ENCODE data around the gene SLC35F1.

Gene SLC35F1

DNA sequence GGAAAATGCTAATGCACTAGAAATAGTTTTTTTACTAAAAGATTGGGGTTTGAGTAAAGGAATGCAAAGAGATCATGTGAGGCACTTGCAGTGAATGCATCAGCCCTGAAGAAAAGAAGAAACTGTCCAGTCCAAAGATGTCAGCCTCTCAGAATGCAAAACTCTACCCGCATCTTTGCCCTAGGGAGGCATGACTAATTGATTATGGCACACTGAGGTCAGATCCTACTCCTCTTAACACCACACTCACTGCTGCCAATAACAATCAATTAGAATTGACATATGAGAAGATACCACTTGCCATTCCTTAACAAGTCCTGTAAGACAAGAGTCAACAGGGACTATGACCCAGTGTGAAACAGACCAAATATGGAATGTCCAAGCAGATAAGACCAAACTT, 378.7 kb downstream of the SLC35F1 start:
- DNase-seq: no peak

DNA sequence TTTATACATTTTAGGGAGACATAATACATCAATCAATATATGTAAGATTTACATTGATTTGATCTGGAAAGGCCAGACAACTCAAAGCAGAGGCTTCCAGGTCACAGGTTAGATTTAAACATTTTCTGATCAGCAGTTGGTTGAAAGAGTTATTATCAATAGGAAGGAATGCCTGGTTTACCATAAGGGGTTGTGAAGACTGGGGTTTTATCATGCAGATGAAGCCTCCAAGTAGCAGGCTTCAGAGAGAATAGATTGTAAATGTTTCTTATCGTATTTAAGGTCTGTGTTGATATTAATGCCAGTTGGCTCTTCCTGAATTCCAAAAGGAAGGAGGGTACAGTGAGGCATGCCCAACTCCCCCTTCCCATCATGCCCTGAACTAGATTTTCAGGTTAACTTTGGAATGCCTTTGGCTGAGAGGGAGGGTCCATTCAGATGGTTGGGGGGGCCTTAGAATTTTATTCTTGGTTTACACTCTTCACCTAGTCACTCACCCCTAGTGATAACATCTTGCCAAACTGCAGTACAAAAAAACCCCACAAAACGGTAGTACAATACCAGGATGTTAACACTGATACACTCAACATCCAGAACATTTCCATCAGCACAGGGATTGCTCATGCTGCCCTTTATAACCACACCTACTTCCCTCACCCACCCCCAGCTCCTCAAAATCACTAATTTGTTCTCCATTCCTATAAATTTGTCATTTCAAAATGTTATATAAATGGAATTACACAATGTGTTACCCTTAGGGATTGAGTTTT, 381.5 kb downstream of the SLC35F1 start:
- no peak for DNase-seq

DNA sequence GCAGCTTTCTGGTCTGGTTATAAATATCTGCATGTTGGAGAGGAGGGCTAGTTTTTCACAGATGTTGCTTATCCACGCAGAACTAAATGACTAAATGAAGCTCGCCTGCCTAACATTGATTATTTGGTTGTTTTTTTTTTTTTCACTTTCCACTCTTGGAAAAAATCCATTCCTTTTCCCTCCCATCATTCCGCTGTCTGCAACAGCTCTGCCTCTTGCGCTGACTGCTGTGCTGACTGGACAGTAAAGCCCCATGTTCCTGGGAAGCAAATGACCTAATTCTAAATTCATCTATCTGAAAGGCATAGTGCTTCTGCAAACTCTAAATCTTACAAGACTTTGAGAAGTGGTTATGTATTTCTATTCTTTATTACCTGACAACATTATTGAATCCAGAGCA, 385.5 kb downstream of the SLC35F1 start:
- no peak for DNase-seq

DNA sequence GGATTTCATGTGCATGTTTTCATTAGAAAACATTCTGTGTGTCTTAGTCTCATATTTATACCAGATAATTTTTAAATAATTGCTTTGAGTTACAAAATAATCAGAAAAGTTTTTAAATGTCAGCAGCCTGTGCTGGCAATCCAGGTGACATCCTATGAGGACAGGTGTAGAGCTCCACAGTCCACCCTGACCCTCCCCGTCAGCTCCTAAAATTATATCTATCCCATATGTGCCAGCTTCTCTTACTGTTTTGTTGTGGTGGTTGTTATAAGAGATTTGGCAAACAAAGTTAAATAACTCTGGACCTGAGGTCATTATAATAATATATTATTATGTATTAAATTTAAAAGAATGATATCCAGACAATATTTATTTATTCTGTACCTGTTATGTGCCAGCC, 387.8 kb downstream of the SLC35F1 start:
- DNase-seq: no peak

DNA sequence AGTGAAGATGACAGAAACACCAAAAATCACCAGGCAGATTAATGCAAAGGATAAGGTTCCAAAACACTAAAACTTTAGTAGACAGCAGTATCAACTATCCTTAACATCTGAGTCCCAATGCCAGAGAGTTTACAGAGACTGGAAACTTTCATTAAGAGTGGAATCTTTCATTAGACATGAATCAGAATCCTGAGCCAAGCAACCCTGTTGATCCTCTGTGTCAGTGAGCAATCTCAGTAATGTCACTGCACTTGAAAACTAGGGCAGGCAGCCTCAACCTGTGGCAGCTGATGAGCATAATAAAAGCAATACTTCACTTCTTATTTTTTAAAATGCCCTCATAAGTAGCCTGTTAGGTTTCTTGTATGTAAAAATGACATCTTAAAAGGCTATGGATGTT, 388.3 kb downstream of the SLC35F1 start:
- DNase-seq: no peak

DNA sequence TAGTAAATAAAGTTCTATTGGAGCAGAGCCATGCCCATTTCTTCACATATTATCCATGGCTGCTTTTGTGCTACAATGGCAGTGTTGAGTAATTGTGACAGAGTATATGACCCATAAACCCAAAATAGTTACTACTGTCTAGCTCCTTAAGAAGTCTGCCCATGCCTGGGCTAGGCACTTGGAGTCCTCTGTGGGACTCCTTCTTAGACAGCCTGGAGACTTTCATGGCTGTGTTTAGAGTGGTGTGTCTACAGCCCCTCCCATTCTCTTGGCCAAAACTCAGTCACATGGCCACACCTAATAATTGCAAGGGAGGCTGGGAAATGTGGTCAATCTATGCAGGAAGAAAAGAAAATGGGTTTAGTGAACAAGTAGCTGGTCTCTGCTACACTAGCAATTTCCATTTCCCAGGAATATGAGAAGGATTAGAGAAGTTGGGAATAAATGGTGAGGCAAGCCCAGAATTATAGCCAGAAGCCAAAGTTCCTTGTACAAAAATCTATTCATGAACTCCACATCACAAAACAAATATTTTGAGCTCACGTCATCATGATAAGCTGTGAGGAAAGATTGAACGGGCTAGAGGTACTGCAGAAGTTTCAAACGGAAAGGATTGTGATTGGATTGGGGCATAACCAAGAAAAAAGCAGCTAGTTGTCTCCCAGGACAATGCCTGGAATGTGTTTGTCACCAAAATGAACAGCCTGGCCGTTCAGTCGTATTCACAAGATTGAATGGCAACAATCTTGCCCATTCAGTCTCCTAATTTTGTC, 389.3 kb downstream of the SLC35F1 start:
- DNase-seq: no peak

DNA sequence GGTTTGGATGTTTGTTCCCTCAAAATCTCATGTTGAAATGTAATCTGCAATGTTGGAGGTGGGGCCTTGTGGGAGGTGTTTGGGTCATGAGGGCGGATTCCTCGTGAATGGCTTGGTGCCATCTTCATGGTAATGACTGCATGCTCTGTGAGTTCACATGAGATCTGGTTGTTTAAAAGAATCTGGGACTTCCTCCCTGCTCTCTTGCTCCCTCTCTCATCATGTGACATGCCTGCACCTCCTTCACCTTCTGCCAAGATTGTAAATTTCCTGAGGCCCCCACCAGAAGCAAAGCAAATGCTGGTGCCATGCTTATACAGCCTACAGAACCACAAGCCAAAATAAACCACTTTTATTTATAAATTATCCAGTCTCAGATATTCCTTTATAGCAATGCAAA, 390.8 kb downstream of the SLC35F1 start:
- no peak for DNase-seq

DNA sequence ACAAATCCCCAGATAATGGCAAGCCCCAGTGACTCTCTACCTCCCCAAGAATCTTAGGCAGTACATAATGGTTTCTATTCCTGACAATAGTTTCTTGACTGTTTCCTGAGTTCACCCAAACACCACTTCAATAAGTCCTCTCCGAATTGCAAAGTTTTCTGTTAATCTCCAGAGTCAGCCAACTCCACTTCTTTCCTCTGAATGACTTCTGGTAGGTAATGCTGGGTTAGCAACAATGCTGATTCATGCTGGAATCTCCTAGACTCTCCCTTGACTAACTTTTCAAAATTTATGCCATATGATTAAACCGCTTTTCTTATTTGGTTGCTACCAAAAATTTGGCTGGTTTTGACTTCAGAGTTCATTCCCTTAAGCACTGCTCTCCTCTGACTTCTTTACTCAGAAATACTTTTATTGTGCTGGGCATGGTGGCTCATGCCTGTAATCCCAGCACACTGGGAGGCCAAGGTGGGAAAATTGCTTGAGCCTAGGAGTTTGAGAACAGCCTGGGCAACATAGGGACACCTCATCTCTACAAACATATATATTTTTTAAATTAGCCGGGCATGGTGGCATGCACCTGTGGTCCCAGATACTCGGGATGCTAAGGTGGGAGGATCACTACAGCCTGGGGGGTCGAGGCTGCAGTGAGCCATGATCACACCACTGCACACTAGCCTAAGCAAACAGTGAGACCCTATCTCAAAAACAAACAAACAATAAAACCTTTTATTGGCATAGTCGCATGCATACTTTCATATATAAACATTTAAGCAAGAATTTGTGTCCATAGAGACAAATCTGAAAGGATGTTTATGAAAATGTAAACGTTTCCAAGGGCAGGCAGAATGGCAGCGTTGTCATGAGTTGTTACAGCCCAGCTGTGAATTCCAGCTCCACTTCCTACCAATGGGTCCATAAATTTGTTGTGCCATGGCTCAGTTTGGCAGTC, 391.7 kb downstream of the SLC35F1 start:
- no peak for DNase-seq

DNA sequence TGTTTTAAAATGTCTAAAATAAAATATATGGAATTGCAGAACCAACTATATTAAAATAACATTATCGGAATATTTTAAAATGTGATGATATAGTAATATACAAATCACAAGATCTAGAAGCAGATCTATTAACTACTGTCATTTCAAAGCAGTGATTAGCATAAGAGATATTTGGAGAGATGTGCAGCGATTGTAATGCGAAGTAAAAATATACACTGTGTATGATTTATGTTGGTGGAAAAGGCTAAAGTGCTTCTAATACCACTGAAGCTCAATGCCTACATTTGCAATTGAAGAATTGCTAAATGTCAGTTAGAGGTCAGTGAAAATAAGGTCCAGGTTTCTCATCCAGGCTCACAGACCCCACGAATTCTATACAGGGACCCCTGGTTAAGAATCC, 392.4 kb downstream of the SLC35F1 start:
- DNase-seq: no peak

DNA sequence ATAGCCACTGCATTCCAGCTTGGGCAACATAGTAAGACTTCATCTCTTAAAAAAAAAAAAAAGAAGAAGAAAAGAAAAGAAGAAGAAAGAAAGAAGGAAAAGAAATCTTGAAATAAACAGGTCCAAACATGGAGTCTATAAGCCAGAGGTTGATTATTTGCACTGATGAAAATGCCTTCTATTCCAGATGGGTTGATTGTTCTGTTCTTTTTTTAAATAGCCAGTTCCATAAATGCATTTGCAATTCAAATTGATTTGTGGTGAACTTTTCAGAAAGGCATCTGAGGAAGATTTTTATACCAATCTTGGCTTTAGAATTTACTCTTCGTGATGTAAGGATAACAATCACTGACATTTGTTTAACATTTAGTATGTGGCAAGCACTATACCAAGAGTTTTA, 397.3 kb downstream of the SLC35F1 start:
- DNase-seq: no peak

DNA sequence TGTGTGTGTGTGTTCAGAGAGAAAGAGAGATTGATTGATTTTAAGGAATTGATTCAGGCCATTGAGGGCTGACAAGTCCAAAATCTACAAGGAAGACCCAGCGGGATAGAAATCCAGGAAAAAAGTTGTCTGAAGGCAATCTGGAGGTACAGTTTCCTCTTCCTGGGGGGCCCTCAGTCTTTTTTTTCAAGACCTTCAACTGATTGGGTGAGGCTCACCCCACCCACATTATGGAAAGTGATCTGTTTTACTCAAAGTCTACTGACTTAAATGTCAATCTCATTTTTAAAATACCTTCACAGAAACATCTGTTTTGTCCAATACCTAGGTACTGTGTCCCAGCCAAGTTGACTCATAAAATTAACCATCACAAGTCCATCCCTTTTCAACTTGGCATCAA, 398.0 kb downstream of the SLC35F1 start:
- DNase-seq: no peak

DNA sequence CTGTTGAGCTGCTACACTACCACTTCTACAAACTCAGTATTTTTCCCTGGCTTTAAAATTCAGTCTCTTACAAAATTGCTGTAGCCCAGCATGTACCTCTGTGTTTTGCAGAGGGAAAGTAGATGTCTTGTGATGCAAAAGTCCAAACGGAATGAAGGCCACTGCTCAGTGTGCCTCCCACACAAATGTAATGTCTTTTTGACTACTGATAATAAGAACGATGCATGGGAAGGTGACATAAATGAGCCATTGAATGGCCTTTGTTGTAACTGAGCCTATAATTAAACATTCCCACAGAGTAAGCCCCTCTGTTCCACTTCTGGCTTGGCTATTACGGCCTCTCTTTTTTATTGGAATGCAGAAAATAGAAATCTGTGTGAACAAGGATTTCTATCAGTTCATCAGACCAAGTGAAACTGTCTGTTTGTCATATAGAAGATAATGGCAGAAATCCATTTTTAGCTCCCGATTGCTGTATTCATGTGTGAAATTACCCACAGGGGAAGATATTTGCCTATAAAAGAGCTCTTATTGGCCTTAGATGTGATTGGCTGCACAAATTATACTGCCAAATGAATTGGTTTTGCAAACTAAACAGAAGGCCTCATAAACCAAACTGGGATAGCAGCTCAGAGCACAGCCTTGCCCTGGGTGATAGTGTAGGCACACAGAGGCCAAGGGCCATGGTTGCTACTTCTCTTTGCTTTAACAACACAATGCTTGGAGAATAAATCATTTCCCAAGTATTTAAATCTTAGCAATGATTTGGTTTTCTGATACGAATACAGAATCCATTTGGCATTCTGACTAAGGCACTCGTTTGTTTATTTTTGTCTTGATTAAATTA, 399.6 kb downstream of the SLC35F1 start:
- no peak for DNase-seq

DNA sequence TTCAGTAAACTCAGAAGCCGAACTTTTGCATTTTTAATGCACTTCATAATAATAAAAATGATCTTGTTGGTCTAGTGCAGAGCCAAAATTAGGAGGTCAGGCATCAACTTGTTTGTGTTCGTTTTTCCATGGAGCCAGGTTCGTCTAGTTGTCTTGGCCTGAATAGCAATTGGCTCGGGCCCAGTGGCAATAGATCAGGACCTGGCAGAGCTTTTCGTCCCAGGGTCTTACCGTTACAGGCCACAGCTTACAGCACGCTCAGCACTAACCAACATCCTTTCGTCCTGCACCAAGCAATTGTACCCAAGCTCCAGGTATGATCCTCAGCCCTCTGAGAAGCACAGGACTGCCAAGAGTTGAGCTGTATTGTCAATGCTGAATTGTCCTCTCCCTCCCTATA, 400.5 kb downstream of the SLC35F1 start:
- no peak for DNase-seq

DNA sequence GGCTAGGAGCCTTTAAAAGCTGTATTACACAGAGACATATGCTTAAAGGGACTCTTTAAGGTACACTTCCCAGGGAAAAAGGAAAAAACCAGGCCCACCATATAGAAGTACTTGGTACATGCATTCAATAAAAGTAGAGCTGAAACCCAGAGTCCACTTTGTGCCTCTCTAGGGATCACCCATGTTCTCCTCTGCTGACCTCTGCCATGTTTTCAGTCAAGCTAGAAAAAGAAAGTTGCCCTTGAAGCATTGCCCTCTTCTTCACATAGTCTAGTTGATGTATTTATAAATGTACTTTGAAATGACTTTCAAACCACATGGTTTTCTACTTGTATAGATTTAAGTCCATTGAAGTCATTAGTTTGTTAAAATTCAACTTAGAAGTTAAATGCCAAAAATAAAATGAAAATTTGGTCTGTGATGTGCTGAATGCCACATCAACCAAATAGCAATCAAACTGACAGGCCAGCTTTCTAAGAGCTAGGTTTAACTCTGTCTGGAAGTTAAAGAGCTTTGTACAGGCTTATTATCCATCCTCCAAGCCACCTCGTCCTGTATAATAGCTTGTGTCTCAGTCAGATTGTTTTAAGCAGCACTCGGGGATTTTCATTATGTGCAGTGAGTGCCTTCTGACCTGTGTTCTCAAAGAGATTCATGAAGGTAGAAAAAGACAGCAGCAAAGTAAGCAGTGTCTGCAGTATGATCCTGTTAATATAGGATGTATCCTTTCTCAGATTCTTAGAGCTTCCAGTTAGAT, 402.5 kb downstream of the SLC35F1 start:
- no peak for DNase-seq

DNA sequence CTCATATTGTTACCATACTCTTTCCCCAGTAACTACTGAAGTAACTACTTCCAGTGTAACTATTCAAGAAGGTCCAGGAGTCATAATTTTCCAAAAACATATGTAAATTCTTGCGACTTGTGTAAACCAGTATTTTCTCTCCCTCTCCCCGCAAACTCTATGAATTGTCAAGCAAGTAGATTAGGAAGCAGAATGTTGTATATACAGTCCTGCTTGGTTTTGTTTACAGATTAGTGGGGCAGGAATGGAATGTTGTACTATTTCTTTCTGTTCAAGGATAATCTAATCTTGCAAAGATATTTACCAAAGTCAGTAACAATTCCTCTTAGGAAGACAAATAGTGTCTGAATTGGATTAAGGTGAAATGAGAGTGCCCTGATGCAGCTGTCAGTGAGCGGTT, 406.1 kb downstream of the SLC35F1 start:
- no peak for DNase-seq

DNA sequence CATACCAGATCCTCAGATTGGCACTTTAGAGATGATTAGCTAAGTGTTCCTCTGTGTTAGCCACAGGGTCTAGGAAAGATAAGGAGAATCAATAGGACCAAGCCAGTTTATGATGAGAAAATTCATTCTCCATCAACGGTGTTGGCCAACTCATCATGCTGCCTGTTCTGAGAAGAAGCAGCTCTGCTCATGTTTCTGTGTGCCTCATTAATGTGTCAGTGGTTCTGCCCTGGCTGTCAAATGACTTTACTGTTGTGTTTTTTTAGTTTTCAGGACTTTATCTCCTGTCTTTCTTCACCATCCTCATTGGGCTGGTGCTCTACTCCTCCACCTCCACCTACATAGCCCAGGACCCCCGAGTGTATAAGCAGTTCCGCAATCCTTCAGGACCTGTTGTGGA, 406.7 kb downstream of the SLC35F1 start:
- DNase-seq: no peak

DNA sequence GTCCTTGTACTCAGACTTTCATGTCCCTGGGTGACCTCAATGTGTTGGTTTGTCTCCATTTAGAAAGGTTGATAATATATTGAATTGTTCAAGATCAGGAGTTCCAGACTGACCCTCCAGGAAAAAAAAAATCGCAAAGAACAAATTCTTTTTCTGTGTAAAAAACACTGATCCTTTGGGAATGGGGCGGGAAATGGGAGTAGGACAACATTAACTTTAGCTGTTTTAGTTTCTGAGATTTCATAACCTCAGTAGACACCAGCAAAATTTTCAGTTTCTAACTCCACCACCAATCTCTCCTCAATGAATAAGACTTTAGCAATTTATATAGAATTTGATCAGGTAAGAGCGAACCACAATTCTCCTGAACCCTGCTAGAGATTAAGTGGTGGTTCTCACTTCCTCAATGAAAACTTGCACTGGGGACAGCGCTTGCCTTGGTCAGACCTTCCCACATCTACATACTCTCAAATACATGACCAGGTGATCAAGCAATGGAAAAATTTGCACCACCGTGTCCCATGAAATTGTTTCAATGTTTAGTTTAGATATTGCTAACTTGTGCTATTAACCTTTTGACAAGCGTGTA, 409.8 kb downstream of the SLC35F1 start:
- DNase-seq: no peak

DNA sequence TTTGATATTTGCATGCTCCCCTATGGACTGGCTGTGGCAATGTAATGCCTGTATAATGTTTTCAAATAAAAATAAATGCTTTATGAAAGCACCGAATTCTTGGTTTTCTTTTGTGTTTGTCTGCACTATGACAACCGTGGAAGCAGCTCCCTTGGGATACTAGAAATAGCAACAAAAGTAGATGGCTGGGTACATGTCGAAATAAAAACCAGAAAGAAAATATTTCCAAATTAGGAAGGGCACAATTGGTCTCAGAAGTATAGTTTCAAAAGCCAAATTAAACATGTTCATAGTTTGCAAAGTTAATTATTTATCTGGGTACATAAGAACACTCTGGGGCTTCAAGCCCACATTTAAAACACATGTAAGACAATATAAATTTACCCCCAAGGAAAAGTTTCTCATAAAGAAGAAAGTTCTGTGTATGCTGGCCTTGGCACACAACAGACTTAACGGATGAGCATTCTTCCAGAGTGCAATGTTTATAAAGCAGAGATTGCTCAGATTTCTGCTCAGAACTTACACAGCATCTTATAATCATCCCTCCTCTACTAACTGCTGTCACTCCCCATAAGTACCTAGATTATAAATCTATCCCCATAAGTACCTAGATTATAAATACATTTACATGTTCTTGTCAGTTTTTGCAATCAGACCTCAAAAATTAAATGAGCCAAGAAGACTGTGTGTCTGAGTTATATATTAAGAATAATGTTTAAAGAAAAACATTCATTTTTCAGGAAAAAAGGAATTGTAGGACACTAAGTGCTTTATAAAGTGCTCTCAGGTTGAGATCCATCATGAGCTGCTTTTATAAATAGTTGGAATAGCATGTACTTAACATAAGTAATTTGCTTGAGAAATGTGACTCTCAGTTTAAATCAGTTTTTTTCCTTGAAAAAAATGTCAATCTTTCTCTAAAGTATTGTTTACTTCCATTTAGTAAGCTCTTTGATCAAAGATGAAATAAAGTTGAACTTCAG, 410.8 kb downstream of the SLC35F1 start:
- no peak for DNase-seq

DNA sequence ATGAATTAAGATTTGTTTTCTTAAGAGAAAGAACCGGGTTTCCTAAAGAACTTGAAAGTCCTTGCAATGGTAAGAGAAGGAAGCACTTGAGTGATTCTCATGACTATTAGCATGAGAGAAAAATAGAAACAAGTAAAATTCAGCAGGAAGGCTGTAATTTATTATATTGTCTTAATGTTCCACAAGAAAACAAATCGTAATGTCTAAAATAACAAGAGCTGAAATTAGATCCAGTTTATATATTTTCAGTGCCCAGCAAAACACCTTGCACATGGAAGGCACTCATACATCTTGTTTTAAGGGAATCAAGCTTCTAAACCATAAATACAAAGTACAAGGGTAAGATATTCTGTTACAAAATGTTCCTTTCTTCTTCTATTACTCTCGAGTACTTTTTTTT, 411.6 kb downstream of the SLC35F1 start:
- no peak for DNase-seq

DNA sequence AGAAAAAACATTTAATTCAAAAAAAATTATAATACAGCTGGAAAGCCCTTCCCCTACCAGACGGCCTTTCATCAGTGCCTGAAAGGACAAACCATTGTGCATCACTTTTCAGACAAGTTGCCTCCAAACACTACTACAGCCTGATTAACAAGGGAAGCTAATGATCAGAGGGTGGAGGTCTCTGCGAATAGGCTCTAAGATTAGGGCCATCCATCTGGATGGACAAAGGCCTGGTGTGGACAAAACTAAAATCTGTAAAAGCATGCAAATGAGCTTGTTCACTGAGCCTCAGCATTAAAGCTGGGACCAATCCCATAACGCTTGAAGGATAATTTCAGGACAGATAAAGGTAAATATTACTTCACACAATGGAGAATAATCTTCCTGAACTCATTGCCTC, 412.4 kb downstream of the SLC35F1 start:
- no peak for DNase-seq
